Esophagus muscularis mucosa (tissue), 4 donors: Measurements from ENCODE around the gene KIRREL3. TPM values are rescaled to one million over a fixed set of nuclear protein-coding genes. Genes with fewer than 3 reads are reported as not detected.

Experiments used
- DNase-seq: peaks from one replicate; pipeline ENCODE4 v3.0.0-alpha.2; 2017; ENCODE audit errors: extremely low spot score
- H3K27ac ChIP-seq, 4 donors: fragments of 200-600 bp; sonication (generic); replicated peaks in 1 of 4; 1 replicate in 3 of 4; 2 replicates in 1 of 4; pipeline ENCODE4 v1.5.1; 2016 to 2019; ENCODE audit warnings: mild to moderate bottlenecking in 1 of 4
- H3K27me3 ChIP-seq, 4 donors: fragments of 200-600 bp; sonication (generic); one replicate each; pipeline versions ENCODE4 v1.5.1 to v1.6.0; 2016 to 2019
- H3K36me3 ChIP-seq, 4 donors: fragments of 200-600 bp; sonication (generic); one replicate each; pipeline ENCODE4 v1.5.1; 2016 to 2019
- H3K4me1 ChIP-seq, 4 donors: fragments of 200-600 bp; sonication (generic); one replicate each; pipeline ENCODE4 v1.5.1; 2016 to 2019
- H3K4me3 ChIP-seq, 4 donors: fragments of 200-600 bp; sonication (generic); 1 replicate in 2 of 4; 2 replicates in 2 of 4; pipeline ENCODE4 v1.5.1; 2016 to 2019; ENCODE audit warnings: mild to moderate bottlenecking in 4 of 4, moderate library complexity in 1 of 4
- H3K9me3 ChIP-seq, 4 donors: fragments of 200-600 bp; sonication (generic); 1 replicate in 3 of 4; 2 replicates in 1 of 4; pipeline ENCODE4 v1.5.1; 2016 to 2019
- EP300 ChIP-seq: sonication (generic); formaldehyde crosslinking; IDR thresholded peaks from one replicate; pipeline ENCODE4 v1.6.1; 2017; ENCODE audit warnings: antibody characterized with exemption
- POLR2A ChIP-seq: fragments of 450-650 bp; IDR thresholded peaks from one replicate; pipeline ENCODE4 v1.6.1; 2017; ENCODE audit warnings: antibody characterized with exemption, moderate library complexity, mild to moderate bottlenecking, low read depth
- POLR2AphosphoS5 ChIP-seq, 2 donors: sonication (generic); formaldehyde crosslinking; IDR thresholded peaks; one replicate each; pipeline ENCODE4 v1.6.1; 2017; ENCODE audit warnings: antibody characterized with exemption in 2 of 2
- WGBS: methylation state at CpG from one replicate; pipeline ENCODE4 v1.1.5; 2018; 5-methylcytosine and 5-hydroxymethylcytosine counted together
- intact Hi-C: fragments of 100-400 bp; cut with DNase I; formaldehyde crosslinking; loops from one replicate; pipeline ENCODE4 v1.15.1; 2023
- total RNA-seq, 4 donors: library from RNA; depleted of rRNA; stranded (reverse); fragments of >200 nt; gene quantifications; one replicate each; pipeline versions ENCODE4 v1.1.0 to v1.2.1, GENCODE V29; 2016
- TF ChIP-seq, protein P1 (sequence below), 3 experiments: fragments of 200-600 bp in 2 of 3; fragments of 450-650 bp in 1 of 3; sonication (generic) in 2 of 3; IDR thresholded peaks; one replicate each; pipeline ENCODE4 v1.5.1; 2017 to 2019; ENCODE audit warnings: antibody characterized with exemption in 3 of 3, mild to moderate bottlenecking in 2 of 3, moderate library complexity in 1 of 3

The KIRREL3 gene
- total RNA-seq, 4 donors from 2014 or later, result 1.7 to 6.5 (median 3.1) TPM

DNA sequence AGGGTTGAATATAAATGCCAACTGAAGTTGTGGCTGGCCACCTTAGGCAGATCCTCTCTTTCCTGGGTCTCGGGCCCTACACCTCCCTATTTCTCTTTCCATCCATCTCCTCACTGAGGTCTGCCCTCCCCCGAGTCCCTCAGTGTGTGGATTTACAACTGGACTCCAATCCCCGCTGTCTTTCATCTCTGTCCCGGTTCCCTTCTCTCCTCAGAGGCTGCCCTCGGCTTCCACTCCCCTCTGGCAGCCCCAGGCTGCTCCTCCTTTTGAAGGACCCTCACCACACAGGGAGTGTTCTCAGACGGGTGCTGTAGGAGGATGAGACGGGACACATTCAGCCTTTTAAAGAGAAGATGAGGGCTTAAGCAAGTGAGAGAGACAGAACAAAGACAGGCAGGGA lies 478.0 kb downstream of the KIRREL3 start:
- WGBS, result 75% methylated on average over 7 of the region's 7 CpGs
- Histone ChIP-seq H3K36me3 (no peaks in the 10 kb centered on the region), H3K27ac (no peak overlapping the region), H3K9me3 (no peaks in the 10 kb centered on the region), H3K4me3 (no peak overlapping the region), H3K27me3 (peaks cover 0 to 51% (median 0%) of the 10 kb centered on the region in 4 donors), H3K4me1 (no peaks in the 10 kb centered on the region)
- TF ChIP-seq, protein P1, sequence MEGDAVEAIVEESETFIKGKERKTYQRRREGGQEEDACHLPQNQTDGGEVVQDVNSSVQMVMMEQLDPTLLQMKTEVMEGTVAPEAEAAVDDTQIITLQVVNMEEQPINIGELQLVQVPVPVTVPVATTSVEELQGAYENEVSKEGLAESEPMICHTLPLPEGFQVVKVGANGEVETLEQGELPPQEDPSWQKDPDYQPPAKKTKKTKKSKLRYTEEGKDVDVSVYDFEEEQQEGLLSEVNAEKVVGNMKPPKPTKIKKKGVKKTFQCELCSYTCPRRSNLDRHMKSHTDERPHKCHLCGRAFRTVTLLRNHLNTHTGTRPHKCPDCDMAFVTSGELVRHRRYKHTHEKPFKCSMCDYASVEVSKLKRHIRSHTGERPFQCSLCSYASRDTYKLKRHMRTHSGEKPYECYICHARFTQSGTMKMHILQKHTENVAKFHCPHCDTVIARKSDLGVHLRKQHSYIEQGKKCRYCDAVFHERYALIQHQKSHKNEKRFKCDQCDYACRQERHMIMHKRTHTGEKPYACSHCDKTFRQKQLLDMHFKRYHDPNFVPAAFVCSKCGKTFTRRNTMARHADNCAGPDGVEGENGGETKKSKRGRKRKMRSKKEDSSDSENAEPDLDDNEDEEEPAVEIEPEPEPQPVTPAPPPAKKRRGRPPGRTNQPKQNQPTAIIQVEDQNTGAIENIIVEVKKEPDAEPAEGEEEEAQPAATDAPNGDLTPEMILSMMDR (IDR thresholded peaks at IDR 0.05), result no peak
- TF ChIP-seq EP300 (no peak), POLR2AphosphoS5 (IDR thresholded peaks at IDR 0.05) (no peak), POLR2A (no peak)
- intact Hi-C loops, result no loop called here
- DNase-seq, result no peak

DNA sequence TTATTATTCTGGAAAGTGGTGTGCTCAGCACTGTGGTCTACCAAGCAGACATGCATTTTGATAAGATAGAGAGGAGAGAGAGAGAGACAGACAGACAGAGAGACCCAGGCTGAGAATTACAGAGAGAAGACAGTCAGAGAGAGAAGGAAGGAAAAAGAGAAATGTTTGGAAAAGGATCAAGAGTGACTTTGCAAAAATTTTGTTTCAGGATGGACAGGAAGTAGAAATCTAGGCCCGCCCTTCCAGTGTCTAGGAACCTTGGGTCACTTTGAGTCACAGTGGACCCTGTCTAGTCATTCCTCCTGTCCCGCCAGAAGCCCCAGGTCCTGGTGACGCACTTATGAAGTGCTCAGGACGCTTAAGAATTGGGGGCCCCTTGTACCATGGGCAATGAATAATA lies 478.4 kb downstream of the KIRREL3 start:
- no peak overlapping the region for H3K4me3 ChIP-seq
- no peaks in the 10 kb centered on the region for H3K36me3 ChIP-seq
- peaks cover 0 to 51% (median 0%) of the 10 kb centered on the region in 4 donors for H3K27me3 ChIP-seq
- H3K4me1 ChIP-seq, result no peaks in the 10 kb centered on the region
- WGBS, result 89% methylated on average over 4 of the region's 4 CpGs
- TF ChIP-seq, protein P1 (IDR thresholded peaks at IDR 0.05), result no peak
- TF ChIP-seq POLR2A (no peak), EP300 (no peak), POLR2AphosphoS5 (IDR thresholded peaks at IDR 0.05) (no peak)
- no peaks in the 10 kb centered on the region for H3K9me3 ChIP-seq
- H3K27ac ChIP-seq, result no peak overlapping the region
- intact Hi-C loops, result no loop called here
- DNase-seq, result no peak

DNA sequence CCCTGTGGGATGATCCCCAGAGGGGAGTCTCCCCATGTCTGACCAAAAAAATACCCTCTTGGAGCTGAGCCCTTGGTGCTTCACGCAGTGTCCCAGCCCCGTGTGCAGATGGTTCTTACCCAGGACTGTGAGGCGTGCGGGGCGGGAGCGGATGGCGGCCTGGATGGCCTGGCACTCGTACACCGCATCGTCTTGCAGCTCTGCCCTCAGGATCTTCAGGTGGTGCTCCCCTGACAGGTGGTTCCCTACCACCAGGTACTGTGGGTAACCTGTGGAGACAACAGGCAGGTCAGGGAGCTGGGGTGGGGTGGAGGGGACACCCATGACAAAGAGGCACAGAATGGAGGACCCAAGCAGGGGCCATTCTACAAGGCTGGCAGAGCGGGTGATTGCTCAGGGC lies 479.4 kb downstream of the KIRREL3 start:
- no peak for DNase-seq

DNA sequence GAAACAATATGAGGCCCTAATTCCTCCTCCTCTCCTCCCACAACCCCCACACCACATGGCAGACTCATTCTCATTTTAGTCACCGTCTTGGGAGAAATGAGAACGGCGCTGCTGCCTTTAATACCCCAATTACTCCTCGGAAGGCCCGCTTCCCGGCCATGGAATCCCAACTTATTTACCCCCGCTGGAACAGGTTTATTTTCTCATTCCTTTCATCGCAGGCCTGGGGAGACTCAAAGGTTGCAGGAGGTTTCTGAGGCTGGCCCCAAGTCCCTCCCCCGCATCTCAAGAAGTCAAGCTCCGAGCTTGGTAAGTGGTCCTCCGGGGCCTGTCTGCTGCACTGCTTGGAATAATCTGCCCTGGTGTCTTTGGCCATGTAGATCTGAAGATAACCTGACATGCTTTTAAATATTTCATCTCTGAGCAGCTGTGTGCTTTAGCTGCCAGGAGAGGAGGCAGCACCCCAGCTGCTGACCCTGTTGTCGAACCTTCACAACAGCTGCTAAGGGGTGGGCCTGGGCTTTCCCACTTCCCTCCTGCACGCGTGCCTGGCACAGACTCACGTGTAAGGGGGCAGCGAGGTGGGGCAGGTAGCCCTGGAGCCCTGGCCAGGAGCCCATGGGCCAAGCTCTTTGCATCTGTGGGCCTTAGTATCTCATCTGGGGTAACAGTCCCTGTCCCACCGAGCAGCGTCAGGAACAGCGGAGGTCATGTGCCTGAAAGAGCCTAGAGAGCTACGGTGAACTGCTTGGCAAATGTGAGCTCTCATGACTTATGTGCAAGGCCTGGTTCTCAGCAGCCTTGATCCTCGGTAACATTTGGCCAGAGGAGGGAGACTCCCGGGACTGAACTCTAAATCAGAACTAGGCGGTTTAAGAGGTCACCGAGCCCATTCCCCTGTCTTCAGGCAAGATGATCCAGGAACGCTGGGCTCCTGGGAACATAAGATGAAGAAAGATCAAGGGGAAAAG lies 480.5 kb downstream of the KIRREL3 start:
- Histone ChIP-seq H3K27ac (no peak overlapping the region), H3K9me3 (no peaks in the 10 kb centered on the region), H3K36me3 (no peaks in the 10 kb centered on the region), H3K4me3 (no peak overlapping the region), H3K4me1 (no peaks in the 10 kb centered on the region), H3K27me3 (peaks cover 0 to 37% (median 0%) of the 10 kb centered on the region in 4 donors)
- intact Hi-C loops, result no loop called here
- DNase-seq, result no peak
- TF ChIP-seq, protein P1 (IDR thresholded peaks at IDR 0.05), result no peak
- TF ChIP-seq EP300, result no peak
- WGBS, result 66% methylated on average over 20 of the region's 25 CpGs

More for the DNA sequence above, 479.4 kb downstream of the KIRREL3 start:
- WGBS, result 93% methylated on average over 11 of the region's 11 CpGs
- Histone ChIP-seq H3K4me3 (no peak overlapping the region), H3K27me3 (peaks cover 0 to 42% (median 0%) of the 10 kb centered on the region in 4 donors), H3K4me1 (no peaks in the 10 kb centered on the region), H3K27ac (no peak overlapping the region), H3K36me3 (no peaks in the 10 kb centered on the region), H3K9me3 (no peaks in the 10 kb centered on the region)
- intact Hi-C loops, result no loop called here
- TF ChIP-seq POLR2AphosphoS5 (IDR thresholded peaks at IDR 0.05), result no peak
- no peak for TF ChIP-seq POLR2A
- TF ChIP-seq EP300, result no peak
- TF ChIP-seq, protein P1 (IDR thresholded peaks at IDR 0.05), result no peak
